Panc1 (cell line): Measurements from ENCODE around the gene EEF1A2.

Source experiments
- POLR2AphosphoS5 ChIP-seq: IDR thresholded peaks from 2 replicates; pipeline ENCODE4 v1.6.1; 2012; ENCODE audit warnings: mild to moderate bottlenecking, low read depth, low read length, moderate library complexity
- SIN3A ChIP-seq: IDR thresholded peaks from 2 replicates; pipeline ENCODE4 v1.6.1; 2012; ENCODE audit warnings: low read depth, mild to moderate bottlenecking, low read length, moderate library complexity, borderline replicate concordance; ENCODE audit not compliant: insufficient read depth
- TF ChIP-seq, protein P1 (sequence below): fragments of 450-650 bp; IDR thresholded peaks from 2 replicates; pipeline ENCODE4 v1.5.1; 2017; ENCODE audit warnings: mild to moderate bottlenecking
- TF ChIP-seq, protein P2 (sequence below), 2 experiments: IDR thresholded peaks; 2 replicates each; pipeline ENCODE4 v1.6.1; 2011 to 2012; ENCODE audit warnings: low read depth in 2 of 2, control low read depth in 1 of 2, low read length in 1 of 2, mild to moderate bottlenecking in 1 of 2, moderate library complexity in 1 of 2; ENCODE audit not compliant: insufficient read depth in 1 of 2

DNA sequence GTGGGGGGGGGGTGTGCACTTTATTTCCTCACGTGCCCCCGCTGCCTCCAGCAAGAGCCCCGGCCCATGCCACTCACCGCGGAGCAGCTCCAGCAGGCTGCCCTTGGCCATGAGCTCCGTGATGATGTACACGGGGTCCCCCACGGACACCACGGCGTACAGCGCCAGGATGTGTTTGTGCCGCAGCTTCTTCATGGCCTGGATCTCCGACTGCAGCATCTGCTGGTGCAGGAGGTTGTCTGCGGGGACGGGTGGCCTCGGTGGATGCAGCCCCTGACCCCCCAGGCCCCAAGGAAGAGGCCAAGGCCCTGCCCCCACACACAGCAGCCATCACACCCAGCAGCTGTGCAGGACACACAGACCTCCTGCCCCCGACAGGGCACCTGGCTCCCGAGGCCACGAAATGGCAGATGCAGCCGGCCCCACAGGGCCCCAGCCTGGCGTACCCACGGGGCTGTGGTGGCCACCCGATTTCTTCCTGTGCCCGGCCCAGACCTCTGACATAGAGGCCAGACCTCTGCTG lies 33.6 kb upstream of the EEF1A2 start:
- TF ChIP-seq, protein P1, sequence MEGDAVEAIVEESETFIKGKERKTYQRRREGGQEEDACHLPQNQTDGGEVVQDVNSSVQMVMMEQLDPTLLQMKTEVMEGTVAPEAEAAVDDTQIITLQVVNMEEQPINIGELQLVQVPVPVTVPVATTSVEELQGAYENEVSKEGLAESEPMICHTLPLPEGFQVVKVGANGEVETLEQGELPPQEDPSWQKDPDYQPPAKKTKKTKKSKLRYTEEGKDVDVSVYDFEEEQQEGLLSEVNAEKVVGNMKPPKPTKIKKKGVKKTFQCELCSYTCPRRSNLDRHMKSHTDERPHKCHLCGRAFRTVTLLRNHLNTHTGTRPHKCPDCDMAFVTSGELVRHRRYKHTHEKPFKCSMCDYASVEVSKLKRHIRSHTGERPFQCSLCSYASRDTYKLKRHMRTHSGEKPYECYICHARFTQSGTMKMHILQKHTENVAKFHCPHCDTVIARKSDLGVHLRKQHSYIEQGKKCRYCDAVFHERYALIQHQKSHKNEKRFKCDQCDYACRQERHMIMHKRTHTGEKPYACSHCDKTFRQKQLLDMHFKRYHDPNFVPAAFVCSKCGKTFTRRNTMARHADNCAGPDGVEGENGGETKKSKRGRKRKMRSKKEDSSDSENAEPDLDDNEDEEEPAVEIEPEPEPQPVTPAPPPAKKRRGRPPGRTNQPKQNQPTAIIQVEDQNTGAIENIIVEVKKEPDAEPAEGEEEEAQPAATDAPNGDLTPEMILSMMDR: no peak
- TF ChIP-seq POLR2AphosphoS5 (no peak), SIN3A (no peak)
- TF ChIP-seq, protein P2, sequence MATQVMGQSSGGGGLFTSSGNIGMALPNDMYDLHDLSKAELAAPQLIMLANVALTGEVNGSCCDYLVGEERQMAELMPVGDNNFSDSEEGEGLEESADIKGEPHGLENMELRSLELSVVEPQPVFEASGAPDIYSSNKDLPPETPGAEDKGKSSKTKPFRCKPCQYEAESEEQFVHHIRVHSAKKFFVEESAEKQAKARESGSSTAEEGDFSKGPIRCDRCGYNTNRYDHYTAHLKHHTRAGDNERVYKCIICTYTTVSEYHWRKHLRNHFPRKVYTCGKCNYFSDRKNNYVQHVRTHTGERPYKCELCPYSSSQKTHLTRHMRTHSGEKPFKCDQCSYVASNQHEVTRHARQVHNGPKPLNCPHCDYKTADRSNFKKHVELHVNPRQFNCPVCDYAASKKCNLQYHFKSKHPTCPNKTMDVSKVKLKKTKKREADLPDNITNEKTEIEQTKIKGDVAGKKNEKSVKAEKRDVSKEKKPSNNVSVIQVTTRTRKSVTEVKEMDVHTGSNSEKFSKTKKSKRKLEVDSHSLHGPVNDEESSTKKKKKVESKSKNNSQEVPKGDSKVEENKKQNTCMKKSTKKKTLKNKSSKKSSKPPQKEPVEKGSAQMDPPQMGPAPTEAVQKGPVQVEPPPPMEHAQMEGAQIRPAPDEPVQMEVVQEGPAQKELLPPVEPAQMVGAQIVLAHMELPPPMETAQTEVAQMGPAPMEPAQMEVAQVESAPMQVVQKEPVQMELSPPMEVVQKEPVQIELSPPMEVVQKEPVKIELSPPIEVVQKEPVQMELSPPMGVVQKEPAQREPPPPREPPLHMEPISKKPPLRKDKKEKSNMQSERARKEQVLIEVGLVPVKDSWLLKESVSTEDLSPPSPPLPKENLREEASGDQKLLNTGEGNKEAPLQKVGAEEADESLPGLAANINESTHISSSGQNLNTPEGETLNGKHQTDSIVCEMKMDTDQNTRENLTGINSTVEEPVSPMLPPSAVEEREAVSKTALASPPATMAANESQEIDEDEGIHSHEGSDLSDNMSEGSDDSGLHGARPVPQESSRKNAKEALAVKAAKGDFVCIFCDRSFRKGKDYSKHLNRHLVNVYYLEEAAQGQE (IDR thresholded peaks at IDR 0.05; ENCODE audit: insufficient read depth in 1 of 2, low read depth in 2 of 2, low read length in 1 of 2): no peak
